HUES64 (cell line): ENCODE data around the gene TMEM176B. TPM values are rescaled to one million over a fixed set of nuclear protein-coding genes. Genes with fewer than 3 reads are reported as not detected.

Experiments used
- H3K27ac ChIP-seq: 2 replicates; pipeline ENCODE4 v1.7.0; 2013; ENCODE audit warnings: low read depth, low read length, inconsistent platforms
- H3K27me3 ChIP-seq: 2 replicates; pipeline ENCODE4 v1.6.1; 2013; ENCODE audit warnings: mild to moderate bottlenecking, low read length; ENCODE audit not compliant: insufficient read depth
- H3K36me3 ChIP-seq: 2 replicates; pipeline ENCODE4 v1.6.1; 2013; ENCODE audit warnings: mild to moderate bottlenecking, low read length; ENCODE audit not compliant: insufficient read depth
- H3K4me1 ChIP-seq: 2 replicates; pipeline ENCODE4 v1.6.1; 2013; ENCODE audit warnings: mild to moderate bottlenecking, low read length, moderate library complexity; ENCODE audit not compliant: insufficient read depth
- H3K4me3 ChIP-seq: 2 replicates; pipeline ENCODE4 v1.5.1; 2013; ENCODE audit warnings: mild to moderate bottlenecking, low read length, moderate library complexity
- H3K9ac ChIP-seq: 2 replicates; pipeline ENCODE4 v1.6.1; 2013; ENCODE audit warnings: mild to moderate bottlenecking, low read depth, low read length
- H3K9me3 ChIP-seq: 2 replicates; pipeline ENCODE4 v1.6.1; 2013; ENCODE audit warnings: low read depth, low read length; ENCODE audit not compliant: insufficient read depth
- WGBS: fragments of 150-250, 120-280 bp; methylation state at CpG from one replicate; pipeline ENCODE4 v1.1.7; 2013; ENCODE audit warnings: missing lambda C conversion rate; 5-methylcytosine and 5-hydroxymethylcytosine counted together
- polyA plus RNA-seq, 2 experiments: library from polyadenylated mRNA; stranded (reverse); fragments of 50-300 nt; gene quantifications; one replicate each; pipeline ENCODE4 v1.2.3, GENCODE V29; 2013

The TMEM176B gene
- 0.45 TPM for polyA plus RNA-seq (2013, experiment 1 of 2)
- 1.0 TPM for polyA plus RNA-seq (2013, experiment 2 of 2)

DNA sequence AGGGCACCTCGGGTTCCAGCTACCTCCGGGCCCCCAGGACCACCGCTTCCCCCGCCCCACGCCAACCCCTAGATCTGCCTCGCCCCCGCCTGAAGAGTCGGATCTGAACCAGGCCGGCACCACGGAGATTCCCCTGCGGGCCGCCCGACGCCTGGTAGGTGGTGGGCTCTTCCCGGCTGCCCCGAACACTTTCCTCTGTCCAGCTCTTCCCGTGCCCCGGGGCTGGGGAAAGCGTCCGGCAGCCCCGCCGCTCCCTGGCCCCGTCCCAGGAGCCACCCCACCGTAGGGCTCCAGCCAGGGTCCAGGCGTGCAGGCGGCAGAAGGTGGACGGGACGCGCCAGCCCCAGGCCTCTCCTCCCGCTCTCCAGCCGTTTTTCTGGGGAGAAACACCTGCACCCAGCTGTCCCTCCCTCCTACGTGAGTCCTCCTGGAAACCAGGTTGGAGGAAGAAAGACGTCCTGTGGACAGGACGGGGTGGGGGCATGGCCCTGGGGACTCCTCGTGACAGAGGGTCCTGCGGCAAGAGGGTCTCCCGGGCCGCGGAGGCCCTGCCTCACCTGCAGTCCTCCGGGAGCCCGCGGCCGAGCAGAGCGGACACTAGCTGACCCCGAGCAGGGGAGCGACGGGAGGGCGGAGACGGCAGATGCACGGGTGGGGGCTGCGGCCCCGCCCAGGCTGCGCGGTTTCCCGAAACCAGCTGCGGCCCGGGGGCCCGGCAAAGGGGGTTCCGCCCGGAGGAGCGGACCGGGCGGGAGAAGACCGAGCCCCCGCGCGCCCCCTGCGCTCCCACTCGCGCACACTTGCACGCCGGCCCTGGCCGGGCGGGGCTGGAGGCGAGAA lies at the start of gene TMEM176B:
Gene TMEM176B, minus strand, starts transcription at position 624 of the 840 bp plus-strand sequence. CDS start 3,795 bp downstream, outside the sequence.
- no peaks in the 10 kb centered on the region for H3K36me3 ChIP-seq
- no peaks in the 10 kb centered on the region for H3K4me1 ChIP-seq
- no peak within 1 kb of the TSS; the same call in 1 of the 2 replicates for H3K9ac ChIP-seq
- H3K27ac ChIP-seq = no peak within 1 kb of the TSS
- no peaks in the 10 kb centered on the region for H3K9me3 ChIP-seq
- peak within 1 kb of the TSS; percentile 59 for H3K4me3 ChIP-seq
- peaks cover 78% of the 10 kb centered on the region for H3K27me3 ChIP-seq
- 4% methylated on average over 75 of the region's 75 CpGs for WGBS

DNA sequence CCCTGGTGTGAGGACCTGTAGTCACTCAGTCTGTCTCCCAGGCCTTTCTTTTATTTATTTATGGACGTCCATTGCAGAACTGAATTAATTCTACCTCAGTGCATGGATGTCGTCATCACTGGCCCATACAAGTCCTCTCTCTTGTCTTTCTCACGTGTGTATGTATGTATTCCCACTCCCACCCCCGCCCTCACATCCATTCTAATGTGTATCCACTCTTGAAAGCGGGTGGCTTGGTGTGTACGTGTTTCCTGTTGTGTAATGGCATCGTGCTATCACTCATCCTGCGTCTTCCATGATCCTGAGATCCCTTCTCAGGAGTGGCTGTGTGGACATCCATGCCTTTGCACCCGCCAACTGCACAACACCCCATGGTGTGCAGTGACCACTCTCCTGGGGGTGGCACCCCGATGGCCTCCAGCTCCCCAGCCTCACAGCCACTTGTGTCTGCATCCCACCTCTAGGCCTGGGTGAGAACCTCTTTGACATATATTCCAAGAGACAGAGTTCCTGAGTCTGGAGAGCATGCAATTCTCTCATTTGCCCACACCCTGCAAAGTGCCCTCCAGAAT lies 49.1 kb upstream of the TMEM176B start:
- Histone ChIP-seq H3K9ac (no peak overlapping the region), H3K9me3 (no peaks in the 10 kb centered on the region), H3K4me1 (no peaks in the 10 kb centered on the region), H3K27ac (no peak overlapping the region), H3K4me3 (no peak overlapping the region), H3K36me3 (no peaks in the 10 kb centered on the region), H3K27me3 (no peaks in the 10 kb centered on the region; the same call in 1 of the 2 replicates)
- WGBS = 92% methylated on average over 10 of the region's 10 CpGs

DNA sequence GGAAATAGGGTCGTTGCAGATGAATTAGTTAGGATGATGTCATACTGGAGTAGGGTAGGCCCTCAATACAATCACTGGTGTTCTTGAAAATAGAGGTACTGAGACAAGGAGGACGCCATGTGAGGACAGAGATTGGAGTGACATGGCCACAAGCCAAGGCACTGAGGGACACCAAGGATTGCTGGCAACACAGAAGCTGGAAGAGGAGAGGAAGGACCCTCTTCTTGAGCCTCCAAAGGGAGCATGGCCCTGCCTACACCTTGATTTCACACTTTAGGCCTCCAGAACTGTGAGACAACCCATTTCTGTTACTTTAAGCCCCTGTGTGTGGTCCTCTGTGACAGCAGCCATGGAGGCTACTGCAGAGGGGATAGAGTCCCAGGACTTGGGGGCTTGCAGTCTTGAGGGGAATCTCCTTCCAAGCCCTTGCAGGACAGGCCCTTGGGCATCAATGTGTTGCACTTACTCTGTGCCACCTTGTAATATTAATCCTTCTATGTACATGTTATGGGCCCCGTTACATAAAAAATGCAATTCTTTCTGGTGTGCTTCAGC lies 48.5 kb upstream of the TMEM176B start:
- Histone ChIP-seq H3K9ac (no peak overlapping the region), H3K27ac (no peak overlapping the region), H3K36me3 (no peaks in the 10 kb centered on the region), H3K9me3 (no peaks in the 10 kb centered on the region), H3K4me3 (no peak overlapping the region), H3K27me3 (no peaks in the 10 kb centered on the region; the same call in 1 of the 2 replicates), H3K4me1 (no peaks in the 10 kb centered on the region)
- 86% methylated on average over 3 of the region's 3 CpGs for WGBS

DNA sequence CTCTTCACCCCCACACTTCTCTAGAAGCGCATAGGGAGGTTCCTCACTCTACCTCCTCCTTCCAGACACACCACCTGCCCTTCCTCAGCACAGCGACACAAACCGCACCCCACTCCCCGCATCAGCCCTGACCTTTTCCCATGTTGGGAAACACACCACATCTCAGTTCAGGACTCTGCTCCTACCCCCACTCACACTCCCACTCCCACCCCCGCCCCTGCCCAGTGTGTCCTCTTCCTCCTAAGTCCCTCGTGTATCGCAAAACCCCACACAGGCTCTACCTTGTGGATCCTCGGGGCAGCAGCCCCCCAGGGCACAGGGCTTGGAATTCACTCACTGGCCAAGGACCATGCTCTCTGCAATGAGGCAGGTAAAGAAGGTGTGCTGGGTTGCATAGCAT lies 47.9 kb upstream of the TMEM176B start:
- Histone ChIP-seq H3K9me3 (no peaks in the 10 kb centered on the region), H3K27ac (no peak overlapping the region), H3K9ac (no peak overlapping the region), H3K4me1 (no peaks in the 10 kb centered on the region), H3K4me3 (no peak overlapping the region), H3K36me3 (no peaks in the 10 kb centered on the region), H3K27me3 (no peaks in the 10 kb centered on the region; the same call in 1 of the 2 replicates)
- WGBS = 92% methylated on average over 8 of the region's 8 CpGs

DNA sequence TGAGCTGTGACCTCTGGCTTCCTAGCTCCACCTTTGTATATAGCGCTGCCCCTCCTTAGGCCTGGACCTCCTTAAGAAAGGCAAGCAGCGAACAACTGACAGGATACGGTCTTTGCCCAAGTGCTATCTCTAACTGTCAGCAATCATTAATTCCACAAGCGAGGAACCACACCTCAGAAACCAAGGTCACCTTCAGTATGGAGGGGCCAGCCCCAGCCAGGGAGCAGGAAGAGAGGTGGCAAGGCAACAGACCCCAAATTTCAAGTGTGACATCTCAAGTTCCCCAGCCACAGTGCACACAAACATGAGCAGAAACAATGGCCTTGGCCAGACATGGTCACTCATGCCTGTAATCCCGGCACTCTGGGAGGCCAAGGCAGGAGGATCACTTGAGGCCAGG lies 47.4 kb upstream of the TMEM176B start:
- Histone ChIP-seq H3K9me3 (no peaks in the 10 kb centered on the region), H3K27me3 (no peaks in the 10 kb centered on the region; the same call in 1 of the 2 replicates), H3K9ac (no peak overlapping the region), H3K36me3 (no peaks in the 10 kb centered on the region), H3K4me1 (no peaks in the 10 kb centered on the region), H3K27ac (no peak overlapping the region), H3K4me3 (no peak overlapping the region)
- WGBS = 90% methylated on average over 5 of the region's 5 CpGs

DNA sequence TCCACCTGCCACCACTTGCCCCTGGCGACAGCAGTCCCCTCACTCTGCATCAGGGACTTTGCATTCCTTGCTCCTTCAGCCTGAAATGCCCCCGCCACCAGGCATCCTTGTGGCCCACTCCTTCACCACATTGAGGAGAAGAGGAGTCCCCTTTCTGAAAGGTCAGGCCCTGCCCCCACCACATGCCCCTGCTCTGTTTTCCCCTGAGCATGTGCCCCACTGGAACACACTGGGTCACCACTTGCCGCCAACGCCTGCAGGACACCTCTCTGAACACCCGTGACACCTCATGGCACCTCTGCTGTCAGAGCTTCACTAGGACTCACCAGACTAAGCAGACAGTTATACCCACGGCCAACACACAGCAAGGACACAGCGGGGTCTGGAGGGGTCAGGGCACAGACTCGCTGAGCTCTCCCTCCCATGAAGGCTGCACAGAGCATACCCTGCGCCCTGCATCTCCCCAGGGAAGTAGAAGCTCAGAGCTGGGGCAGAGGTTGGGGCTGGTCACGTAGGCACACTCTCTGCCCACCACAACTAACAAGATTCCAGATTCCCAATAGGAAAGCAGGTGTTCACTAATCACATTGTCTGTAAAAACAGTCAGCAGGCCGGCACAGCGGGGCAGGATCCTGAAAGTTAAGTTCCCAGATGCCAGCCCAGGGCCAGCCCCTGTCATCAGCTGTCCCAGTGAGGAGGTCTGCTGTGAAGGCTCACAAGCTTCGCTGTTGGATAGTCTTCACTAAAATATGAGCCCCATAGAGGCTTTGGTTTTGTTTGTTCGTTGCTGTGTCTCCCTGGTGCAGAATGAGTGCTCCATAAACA lies 46.3 kb upstream of the TMEM176B start:
- H3K9me3 ChIP-seq = no peaks in the 10 kb centered on the region
- no peaks in the 10 kb centered on the region for H3K4me1 ChIP-seq
- H3K27me3 ChIP-seq = no peaks in the 10 kb centered on the region; the same call in 1 of the 2 replicates
- WGBS = 91% methylated on average over 14 of the region's 14 CpGs
- no peak overlapping the region for H3K4me3 ChIP-seq
- no peak overlapping the region for H3K9ac ChIP-seq
- no peaks in the 10 kb centered on the region for H3K36me3 ChIP-seq
- no peak overlapping the region for H3K27ac ChIP-seq

DNA sequence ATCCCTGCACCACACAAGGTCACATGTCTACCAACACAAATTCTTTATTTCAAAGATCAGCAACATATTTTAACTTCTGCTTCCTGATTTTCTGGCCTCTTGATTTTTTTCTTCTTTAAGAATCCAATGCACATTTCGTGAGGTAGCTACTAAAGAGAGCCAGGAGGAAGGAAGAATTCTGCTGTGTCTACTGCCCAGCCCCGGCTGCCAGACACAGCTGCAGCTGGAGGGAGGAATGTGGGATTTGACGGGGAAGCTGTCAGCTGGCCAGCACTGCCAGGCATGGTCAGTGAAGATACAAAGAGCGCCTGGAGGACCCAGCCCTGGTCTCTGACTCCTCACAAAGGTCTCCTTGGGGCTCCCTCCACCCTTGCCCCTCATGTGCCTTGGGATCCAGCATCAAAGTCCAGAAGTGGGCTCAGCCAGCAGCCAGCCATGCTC lies 45.3 kb upstream of the TMEM176B start:
- no peak overlapping the region for H3K4me3 ChIP-seq
- H3K27ac ChIP-seq = no peak overlapping the region
- no peaks in the 10 kb centered on the region; the same call in 1 of the 2 replicates for H3K27me3 ChIP-seq
- H3K9ac ChIP-seq = no peak overlapping the region
- H3K36me3 ChIP-seq = no peaks in the 10 kb centered on the region
- no peaks in the 10 kb centered on the region for H3K9me3 ChIP-seq
- WGBS = 52% methylated on average over 4 of the region's 4 CpGs
- no peaks in the 10 kb centered on the region for H3K4me1 ChIP-seq

DNA sequence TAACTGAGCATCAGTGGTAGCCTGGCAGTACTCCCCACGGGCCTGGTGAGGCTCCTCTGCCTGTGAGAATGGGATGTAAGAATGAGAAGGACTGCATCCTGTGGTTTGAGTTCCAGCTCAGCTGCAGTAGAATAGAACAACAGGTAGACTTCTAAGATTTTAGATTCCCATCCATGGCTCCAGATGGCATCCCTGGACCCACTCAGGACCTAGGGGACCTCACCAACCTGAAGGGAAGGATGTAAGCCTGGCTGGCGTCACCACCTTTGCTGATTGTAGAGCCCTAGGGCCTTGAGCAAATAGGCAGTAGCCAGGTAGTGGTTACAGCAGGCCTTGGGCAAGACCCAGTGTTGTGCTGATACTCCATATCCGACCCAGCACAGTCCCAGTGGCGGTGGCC lies 42.6 kb upstream of the TMEM176B start:
- Histone ChIP-seq H3K27me3 (no peaks in the 10 kb centered on the region; the same call in 1 of the 2 replicates), H3K4me1 (no peaks in the 10 kb centered on the region), H3K27ac (no peak overlapping the region), H3K4me3 (no peak overlapping the region), H3K9me3 (no peaks in the 10 kb centered on the region), H3K9ac (no peak overlapping the region), H3K36me3 (no peaks in the 10 kb centered on the region)
- WGBS = 83% methylated on average over 4 of the region's 4 CpGs

DNA sequence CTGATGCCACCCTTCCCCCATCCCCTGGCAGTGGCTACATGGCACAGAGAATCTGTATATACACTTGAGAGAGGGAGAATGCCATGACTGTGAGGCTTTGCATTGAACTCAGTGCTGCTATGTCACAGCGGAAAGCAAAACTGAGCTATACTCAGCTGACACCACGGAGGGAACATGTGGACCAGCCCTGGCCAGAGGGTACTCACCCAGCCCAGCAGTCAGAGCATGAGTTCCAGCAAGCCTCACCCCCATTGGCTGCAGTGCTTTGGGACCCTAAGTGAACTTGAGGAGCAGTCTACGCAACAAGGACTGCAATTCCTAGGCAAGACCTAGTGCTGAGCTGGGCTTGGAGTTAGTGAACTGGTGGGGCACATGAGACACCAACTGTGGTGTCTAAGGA lies 41.9 kb upstream of the TMEM176B start:
- 95% methylated on average over 3 of the region's 3 CpGs for WGBS
- H3K27me3 ChIP-seq = no peaks in the 10 kb centered on the region; the same call in 1 of the 2 replicates
- no peaks in the 10 kb centered on the region for H3K36me3 ChIP-seq
- no peak overlapping the region for H3K4me3 ChIP-seq
- no peaks in the 10 kb centered on the region for H3K4me1 ChIP-seq
- H3K9me3 ChIP-seq = no peaks in the 10 kb centered on the region
- H3K9ac ChIP-seq = no peak overlapping the region
- H3K27ac ChIP-seq = no peak overlapping the region

DNA sequence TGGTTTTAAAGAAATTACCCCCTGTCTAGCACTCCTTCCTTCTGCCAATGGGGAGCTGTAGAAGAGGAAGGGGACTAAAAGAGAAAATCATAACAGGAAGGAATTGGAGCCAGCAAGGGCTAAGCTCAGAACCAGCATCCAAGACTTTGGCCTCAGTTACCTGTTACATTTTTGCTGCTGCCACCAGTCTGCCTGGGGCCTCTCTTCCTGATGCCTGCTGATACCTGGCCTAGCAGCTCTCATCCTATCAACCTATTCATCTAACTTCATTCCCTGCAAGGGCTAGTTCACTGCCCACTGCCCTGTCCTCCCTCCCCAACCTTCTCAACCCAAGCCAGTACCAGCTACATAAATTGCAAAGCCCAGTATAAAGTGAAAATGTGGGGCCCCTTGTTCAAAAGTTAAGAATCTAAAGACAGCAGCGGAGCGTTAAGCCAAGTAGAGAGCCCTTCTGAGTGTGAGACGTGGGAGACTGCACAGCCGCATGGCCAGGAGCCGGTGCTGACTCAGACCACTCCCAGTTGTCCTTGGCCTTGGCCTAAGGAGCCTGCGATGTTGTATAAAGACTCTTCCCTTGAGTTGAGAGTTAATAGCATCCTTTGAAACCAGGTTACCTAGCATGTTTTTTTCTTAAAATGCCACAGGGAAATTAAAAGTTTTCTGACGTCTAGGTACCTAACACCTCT lies 38.9 kb upstream of the TMEM176B start:
- Histone ChIP-seq H3K27ac (no peak overlapping the region), H3K9me3 (no peaks in the 10 kb centered on the region), H3K4me1 (no peaks in the 10 kb centered on the region), H3K9ac (no peak overlapping the region), H3K4me3 (no peak overlapping the region), H3K27me3 (no peaks in the 10 kb centered on the region), H3K36me3 (no peaks in the 10 kb centered on the region)
- WGBS = 81% methylated on average over 7 of the region's 7 CpGs
